Spleen (tissue), 11 donors: ENCODE results near the gene LMF2. TPM values are rescaled to one million over a fixed set of nuclear protein-coding genes. Genes with fewer than 3 reads are reported as not detected.

ENCODE experiments used
- DNase-seq: peaks from one replicate; pipeline ENCODE4 v3.0.0-alpha.2; 2020
- H3K27ac ChIP-seq, 8 donors: fragments of 200-600 bp; sonication (generic) in 7 of 8; 1 replicate in 4 of 8; 2 replicates in 4 of 8; pipeline versions ENCODE4 v1.5.0 to v1.8.0; 2016 to 2021; ENCODE audit warnings: inconsistent platforms in 4 of 8, mild to moderate bottlenecking in 4 of 8, moderate library complexity in 1 of 8
- H3K27me3 ChIP-seq, 7 donors: fragments of 200-600 bp; sonication (generic) in 6 of 7; replicated peaks in 1 of 7; 1 replicate in 4 of 7; 2 replicates in 3 of 7; pipeline versions ENCODE4 v1.5.0 to v1.8.0; 2016 to 2021; ENCODE audit warnings: inconsistent platforms in 3 of 7, mild to moderate bottlenecking in 1 of 7
- H3K36me3 ChIP-seq, 6 donors: fragments of 200-600 bp; sonication (generic) in 5 of 6; 1 replicate in 4 of 6; 2 replicates in 2 of 6; pipeline versions ENCODE4 v1.5.0 to v1.8.0; 2016 to 2021; ENCODE audit warnings: inconsistent platforms in 2 of 6
- H3K4me1 ChIP-seq, 6 donors: fragments of 200-600 bp; sonication (generic) in 5 of 6; 1 replicate in 3 of 6; 2 replicates in 3 of 6; pipeline versions ENCODE4 v1.5.0 to v1.8.0; 2016 to 2021; ENCODE audit warnings: inconsistent platforms in 3 of 6
- H3K4me3 ChIP-seq, 8 donors: fragments of 200-600 bp; sonication (generic) in 7 of 8; 1 replicate in 4 of 8; 2 replicates in 4 of 8; pipeline versions ENCODE4 v1.5.0 to v1.8.0; 2016 to 2021; ENCODE audit warnings: inconsistent platforms in 4 of 8, mild to moderate bottlenecking in 4 of 8, moderate library complexity in 2 of 8
- H3K9me3 ChIP-seq, 8 donors: fragments of 200-600 bp; sonication (generic) in 7 of 8; 1 replicate in 4 of 8; 2 replicates in 4 of 8; pipeline versions ENCODE4 v1.5.0 to v1.8.0; 2016 to 2021; ENCODE audit warnings: inconsistent platforms in 4 of 8
- POLR2A ChIP-seq, 3 donors: fragments of 450-650 bp; IDR thresholded peaks; one replicate each; pipeline ENCODE4 v1.5.1; 2017; ENCODE audit warnings: antibody characterized with exemption in 3 of 3, mild to moderate bottlenecking in 1 of 3
- POLR2AphosphoS5 ChIP-seq, 3 donors: sonication (generic); formaldehyde crosslinking; IDR thresholded peaks; one replicate each; pipeline ENCODE4 v1.5.1; 2017; ENCODE audit warnings: antibody characterized with exemption in 3 of 3
- whole genome bisulfite sequencing, 5 donors: extraction: QIAGEN DNeasy Blood & Tissue Kit in 3 of 5; methylation state at CpG; one replicate each; pipeline versions ENCODE4 v1.1.5 to v1.1.7; 2013 to 2018; 5-methylcytosine and 5-hydroxymethylcytosine counted together
- intact Hi-C: fragments of 100-400 bp; cut with DNase I; formaldehyde crosslinking; loops from one replicate; pipeline ENCODE4 v1.15.0; 2023; ENCODE audit warnings: low total_unique reads
- polyA plus RNA-seq, 3 donors: library from polyadenylated mRNA; stranded (reverse); fragments of 200-250 nt; gene quantifications; one replicate each; pipeline ENCODE4 v1.2.1, GENCODE V29; 2013
- total RNA-seq, 7 donors: library from RNA; depleted of rRNA in 3 of 7; stranded (reverse); fragments of >200 nt in 3 of 7; fragmentation: NEBNext Ultra II Directional in 4 of 7; extraction: Animal tissue kit (Norgen Biotek cat#: 25700) in 4 of 7; gene quantifications; one replicate each; pipeline versions ENCODE4 v1.1.0 to v1.2.1, GENCODE V29; 2016 to 2021
- TF ChIP-seq, protein P1 (sequence below), 11 experiments: fragments of 200-600 bp in 7 of 11; fragments of 450-650 bp in 4 of 11; sonication (generic) in 4 of 11; IDR thresholded peaks in 8 of 11; conservative IDR thresholded peaks in 3 of 11; 1 replicate in 7 of 11; 2 replicates in 4 of 11; pipeline versions ENCODE4 v1.4.0 to v1.8.0; 2016 to 2021; ENCODE audit warnings: antibody characterized with exemption in 11 of 11, inconsistent platforms in 4 of 11, mild to moderate bottlenecking in 1 of 11
- donor health status: healthy with polysubstance abuse.
- donor health status: DM: no; HTN: no; CAD: no; lungs with moderate emphysema.
- donor health status: DM: no; HTN: no; CAD: no.
- donor health status: Bipolar disorder and iron deficiency.
- donor health status: healthy.
- donor health status: DM: no; HTN: no; CAD: no.
- donor health status: DM: yes; HTN: yes; CAD: no.

Gene LMF2
- total and polyA plus RNA-seq, 10 donors, result 36.6 to 81.1 (median 70.0) TPM

- DNase-seq, result no peak
- intact Hi-C loops, result no loop called here
- WGBS, 5 donors, result 86 to 100% (median 94%) methylated on average over 2 to 8 of the region's 8 CpGs
- Histone ChIP-seq H3K9me3 (no peaks in the 10 kb centered on the region), H3K36me3 (peaks cover 0 to 95% (median 74%) of the 10 kb centered on the region in 6 donors), H3K4me1 (peaks cover 3 to 23% (median 5%) of the 10 kb centered on the region in 6 donors), H3K27ac (no peak overlapping the region), H3K4me3 (no peak overlapping the region), H3K27me3 (no peaks in the 10 kb centered on the region)
- TF ChIP-seq POLR2AphosphoS5 (IDR thresholded peaks at IDR 0.05), result no peak
- TF ChIP-seq, protein P1, sequence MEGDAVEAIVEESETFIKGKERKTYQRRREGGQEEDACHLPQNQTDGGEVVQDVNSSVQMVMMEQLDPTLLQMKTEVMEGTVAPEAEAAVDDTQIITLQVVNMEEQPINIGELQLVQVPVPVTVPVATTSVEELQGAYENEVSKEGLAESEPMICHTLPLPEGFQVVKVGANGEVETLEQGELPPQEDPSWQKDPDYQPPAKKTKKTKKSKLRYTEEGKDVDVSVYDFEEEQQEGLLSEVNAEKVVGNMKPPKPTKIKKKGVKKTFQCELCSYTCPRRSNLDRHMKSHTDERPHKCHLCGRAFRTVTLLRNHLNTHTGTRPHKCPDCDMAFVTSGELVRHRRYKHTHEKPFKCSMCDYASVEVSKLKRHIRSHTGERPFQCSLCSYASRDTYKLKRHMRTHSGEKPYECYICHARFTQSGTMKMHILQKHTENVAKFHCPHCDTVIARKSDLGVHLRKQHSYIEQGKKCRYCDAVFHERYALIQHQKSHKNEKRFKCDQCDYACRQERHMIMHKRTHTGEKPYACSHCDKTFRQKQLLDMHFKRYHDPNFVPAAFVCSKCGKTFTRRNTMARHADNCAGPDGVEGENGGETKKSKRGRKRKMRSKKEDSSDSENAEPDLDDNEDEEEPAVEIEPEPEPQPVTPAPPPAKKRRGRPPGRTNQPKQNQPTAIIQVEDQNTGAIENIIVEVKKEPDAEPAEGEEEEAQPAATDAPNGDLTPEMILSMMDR (IDR thresholded peaks at IDR 0.05 in 8 of 11, conservative IDR thresholded peaks at IDR 0.05 in 3 of 11), result no peak
- no peak for TF ChIP-seq POLR2A (IDR thresholded peaks at IDR 0.05)
These were observed 11.6 kb upstream of the LMF2 start for GRCh38 chr22:50519151-50519550.

DNA sequence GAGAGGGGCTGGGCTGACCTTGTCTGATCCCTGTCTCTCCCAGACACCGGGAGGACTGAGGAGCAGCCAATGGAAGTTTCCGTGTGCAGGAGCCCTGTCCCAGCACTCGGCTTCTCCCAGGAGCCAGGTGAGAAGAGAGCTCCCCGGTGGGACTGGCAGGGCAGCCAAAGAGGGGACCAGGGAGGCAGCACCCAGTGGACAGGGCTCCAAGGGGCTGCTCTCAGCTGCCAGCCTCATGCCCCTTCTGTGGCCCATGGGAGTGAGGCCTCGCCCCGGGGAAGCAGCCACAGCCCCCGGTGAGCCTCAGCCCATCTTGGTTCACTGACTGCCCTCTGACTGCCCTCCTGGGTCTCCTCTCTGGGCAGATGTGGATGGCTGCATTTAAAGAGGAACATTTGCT is 11.1 kb upstream of the LMF2 start:
- H3K9me3 ChIP-seq, result no peaks in the 10 kb centered on the region
- TF ChIP-seq POLR2AphosphoS5 (IDR thresholded peaks at IDR 0.05), result no peak
- no peak for TF ChIP-seq POLR2A (IDR thresholded peaks at IDR 0.05)
- TF ChIP-seq, protein P1 (IDR thresholded peaks at IDR 0.05 in 8 of 11, conservative IDR thresholded peaks at IDR 0.05 in 3 of 11), result no peak
- H3K27ac ChIP-seq, result no peak overlapping the region
- WGBS, 5 donors, result 92 to 98% (median 95%) methylated on average over 5 to 7 of the region's 7 CpGs
- intact Hi-C loops, result no loop called here
- H3K4me1 ChIP-seq, result peaks cover 0 to 18% (median 0%) of the 10 kb centered on the region in 6 donors
- H3K27me3 ChIP-seq, result no peaks in the 10 kb centered on the region
- peaks cover 0 to 89% (median 69%) of the 10 kb centered on the region in 6 donors for H3K36me3 ChIP-seq
- no peak overlapping the region for H3K4me3 ChIP-seq
- no peak for DNase-seq

- H3K27me3 ChIP-seq, result no peaks in the 10 kb centered on the region
- no peak overlapping the region for H3K4me3 ChIP-seq
- H3K36me3 ChIP-seq, result peaks cover 0 to 86% (median 60%) of the 10 kb centered on the region in 6 donors
- TF ChIP-seq POLR2A (IDR thresholded peaks at IDR 0.05) (no peak), POLR2AphosphoS5 (IDR thresholded peaks at IDR 0.05) (no peak)
- TF ChIP-seq, protein P1 (IDR thresholded peaks at IDR 0.05 in 8 of 11, conservative IDR thresholded peaks at IDR 0.05 in 3 of 11), result no peak
- intact Hi-C loops, result no loop called here
- no peaks in the 10 kb centered on the region for H3K9me3 ChIP-seq
- 87 to 94% (median 90%) methylated on average over 20 of the region's 20 CpGs for WGBS, 5 donors
- no peak for DNase-seq
- no peak overlapping the region for H3K27ac ChIP-seq
- H3K4me1 ChIP-seq, result peaks cover 0 to 13% (median 0%) of the 10 kb centered on the region in 6 donors
These were observed 10.2 kb upstream of the LMF2 start for GRCh38 chr22:50517495-50518260.

GRCh38 chr22:50516891-50517290 is 9.4 kb upstream of the LMF2 start:
- Histone ChIP-seq H3K4me3 (no peak overlapping the region), H3K36me3 (peaks cover 0 to 84% (median 52%) of the 10 kb centered on the region in 6 donors), H3K4me1 (peaks cover 0 to 15% (median 0%) of the 10 kb centered on the region in 6 donors), H3K9me3 (no peaks in the 10 kb centered on the region), H3K27me3 (no peaks in the 10 kb centered on the region), H3K27ac (no peak overlapping the region)
- intact Hi-C loops, result no loop called here
- 79 to 87% (median 85%) methylated on average over 13 to 16 of the region's 16 CpGs for WGBS, 5 donors
- DNase-seq, result no peak
- TF ChIP-seq POLR2AphosphoS5 (IDR thresholded peaks at IDR 0.05), result no peak
- TF ChIP-seq, protein P1 (IDR thresholded peaks at IDR 0.05 in 8 of 11, conservative IDR thresholded peaks at IDR 0.05 in 3 of 11), result no peak
- TF ChIP-seq POLR2A (IDR thresholded peaks at IDR 0.05), result no peak
